ENCODE data around the gene PRRT1.

GRCh38 chr6:32151181-32151862 lies 417 bp downstream of the PRRT1 start:
- TF ChIP-seq POLR2A (IDR thresholded peaks at IDR 0.05; ENCODE audit: low read depth, low read length) (no peak), POLR2AphosphoS5 (IDR thresholded peaks at IDR 0.05; ENCODE audit: low read depth, low read length) (no peak)

Measured in GM12892 (cell line).